DOHH2 (cell line): ENCODE results near the gene CACNG5.

Experiments used
- H3F3A ChIP-seq: fragments of 200-600 bp; sonication (generic), shearing (Covaris generic); 2 replicates; pipeline ENCODE4 v1.6.0; 2016; ENCODE audit warnings: antibody characterized with exemption, mild to moderate bottlenecking; ENCODE audit not compliant: control insufficient read depth, insufficient read depth
- H3K27ac ChIP-seq: fragments of 200-600 bp; sonication (generic); 2 replicates; pipeline ENCODE4 v1.5.1; 2014; ENCODE audit warnings: low read depth, mild to moderate bottlenecking, low read length, moderate library complexity
- H3K27me3 ChIP-seq: fragments of 200-600 bp; sonication (generic); 2 replicates; pipeline ENCODE4 v1.6.1; 2014; ENCODE audit warnings: mild to moderate bottlenecking, low read length, mixed read lengths; ENCODE audit not compliant: control insufficient read depth
- H3K36me3 ChIP-seq: fragments of 200-600 bp; sonication (generic); 2 replicates; pipeline ENCODE4 v1.6.1; 2014; ENCODE audit warnings: mild to moderate bottlenecking, low read length, moderate library complexity, mixed read lengths; ENCODE audit not compliant: control insufficient read depth
- H3K4me1 ChIP-seq: fragments of 200-600 bp; sonication (generic); 2 replicates; pipeline ENCODE4 v1.6.1; 2014; ENCODE audit warnings: mild to moderate bottlenecking, low read length, mixed read lengths; ENCODE audit not compliant: control insufficient read depth
- H3K4me2 ChIP-seq: fragments of 200-600 bp; sonication (generic); 2 replicates; pipeline ENCODE4 v1.6.0; 2014; ENCODE audit warnings: mild to moderate bottlenecking, low read length, moderate library complexity
- H3K4me3 ChIP-seq: fragments of 200-600 bp; sonication (generic); 2 replicates; pipeline ENCODE4 v1.5.1; 2014; ENCODE audit warnings: mild to moderate bottlenecking, low read length, mixed read lengths
- H3K79me2 ChIP-seq: fragments of 200-600 bp; sonication (generic); 2 replicates; pipeline ENCODE4 v1.6.1; 2014; ENCODE audit warnings: mild to moderate bottlenecking, low read length, mixed read lengths; ENCODE audit not compliant: control insufficient read depth
- H3K9me2 ChIP-seq: fragments of 200-600 bp; sonication (generic); replicated peaks from 2 replicates; pipeline ENCODE4 v1.6.1; 2014; ENCODE audit warnings: mild to moderate bottlenecking, low read length, mixed read lengths; ENCODE audit not compliant: control insufficient read depth
- H3K9me3 ChIP-seq: fragments of 200-600 bp; sonication (generic); 2 replicates; pipeline ENCODE4 v1.6.1; 2014; ENCODE audit warnings: antibody characterized with exemption, low read length, mixed read lengths; ENCODE audit not compliant: control insufficient read depth, insufficient read depth
- H4K20me1 ChIP-seq: fragments of 200-600 bp; sonication (generic); 2 replicates; pipeline ENCODE4 v1.6.0; 2014; ENCODE audit warnings: low read depth, mild to moderate bottlenecking, antibody characterized with exemption, low read length, moderate library complexity; ENCODE audit not compliant: control insufficient read depth, insufficient read depth
- EZH2phosphoT487 ChIP-seq: fragments of 200-600 bp; sonication (generic); IDR thresholded peaks from 2 replicates; pipeline ENCODE4 v1.6.1; 2017; ENCODE audit warnings: borderline replicate concordance, mild to moderate bottlenecking, antibody characterized with exemption, low read length, moderate library complexity, mixed read lengths
- TF ChIP-seq, protein P1 (sequence below): fragments of 200-600 bp; sonication (generic); IDR thresholded peaks from one replicate; pipeline ENCODE4 v1.5.1; 2014; ENCODE audit warnings: antibody characterized with exemption, mild to moderate bottlenecking, low read depth, low read length; ENCODE audit not compliant: poor library complexity, severe bottlenecking

The CACNG5 gene

GRCh38 chr17:66791347-66791746 is 43.6 kb upstream of the CACNG5 start:
- Histone ChIP-seq H3K27ac (peak overlapping the region; percentile 67), H3K9me2 (no peaks in the 10 kb centered on the region), H3K36me3 (peaks cover 7% of the 10 kb centered on the region), H3K4me2 (peak overlapping the region; percentile 73), H4K20me1 (no peaks in the 10 kb centered on the region), H3K4me1 (peaks cover 58% of the 10 kb centered on the region), H3K9me3 (no peaks in the 10 kb centered on the region), H3F3A (peaks cover 19% of the 10 kb centered on the region), H3K4me3 (peak overlapping the region; percentile 56), H3K79me2 (no peaks in the 10 kb centered on the region), H3K27me3 (no peaks in the 10 kb centered on the region)
- TF ChIP-seq, protein P1, sequence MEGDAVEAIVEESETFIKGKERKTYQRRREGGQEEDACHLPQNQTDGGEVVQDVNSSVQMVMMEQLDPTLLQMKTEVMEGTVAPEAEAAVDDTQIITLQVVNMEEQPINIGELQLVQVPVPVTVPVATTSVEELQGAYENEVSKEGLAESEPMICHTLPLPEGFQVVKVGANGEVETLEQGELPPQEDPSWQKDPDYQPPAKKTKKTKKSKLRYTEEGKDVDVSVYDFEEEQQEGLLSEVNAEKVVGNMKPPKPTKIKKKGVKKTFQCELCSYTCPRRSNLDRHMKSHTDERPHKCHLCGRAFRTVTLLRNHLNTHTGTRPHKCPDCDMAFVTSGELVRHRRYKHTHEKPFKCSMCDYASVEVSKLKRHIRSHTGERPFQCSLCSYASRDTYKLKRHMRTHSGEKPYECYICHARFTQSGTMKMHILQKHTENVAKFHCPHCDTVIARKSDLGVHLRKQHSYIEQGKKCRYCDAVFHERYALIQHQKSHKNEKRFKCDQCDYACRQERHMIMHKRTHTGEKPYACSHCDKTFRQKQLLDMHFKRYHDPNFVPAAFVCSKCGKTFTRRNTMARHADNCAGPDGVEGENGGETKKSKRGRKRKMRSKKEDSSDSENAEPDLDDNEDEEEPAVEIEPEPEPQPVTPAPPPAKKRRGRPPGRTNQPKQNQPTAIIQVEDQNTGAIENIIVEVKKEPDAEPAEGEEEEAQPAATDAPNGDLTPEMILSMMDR: no peak
- no peak for TF ChIP-seq EZH2phosphoT487

DNA sequence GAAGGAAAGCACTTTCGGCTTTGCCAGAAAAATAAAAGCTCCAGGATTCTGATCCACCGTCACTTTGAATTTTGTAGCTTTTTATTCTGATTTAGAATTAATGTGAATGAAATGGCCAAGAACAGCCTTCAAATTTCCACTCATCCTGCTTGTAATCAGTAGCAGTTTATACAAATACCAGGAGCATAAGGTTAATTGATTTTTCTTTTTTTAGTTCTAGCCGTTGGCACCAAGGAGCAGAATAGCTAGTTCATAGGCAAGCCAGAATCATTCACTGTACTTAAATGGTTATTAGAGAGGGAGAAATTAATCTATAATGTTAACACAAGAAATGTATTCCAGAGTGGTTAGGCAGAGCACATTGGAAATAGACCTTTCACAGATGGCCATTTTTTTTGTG is 41.1 kb upstream of the CACNG5 start:
- TF ChIP-seq EZH2phosphoT487: no peak
- TF ChIP-seq, protein P1: no peak
- no peaks in the 10 kb centered on the region for H3K27me3 ChIP-seq
- no peaks in the 10 kb centered on the region for H4K20me1 ChIP-seq
- H3K4me3 ChIP-seq: no peak overlapping the region
- no peaks in the 10 kb centered on the region for H3K79me2 ChIP-seq
- no peak overlapping the region for H3K4me2 ChIP-seq
- peaks cover 12% of the 10 kb centered on the region for H3F3A ChIP-seq
- H3K9me3 ChIP-seq: peaks cover 8% of the 10 kb centered on the region; the same call in 1 of the 2 replicates
- H3K4me1 ChIP-seq: peaks cover 33% of the 10 kb centered on the region
- H3K9me2 ChIP-seq: no peaks in the 10 kb centered on the region
- H3K36me3 ChIP-seq: peaks cover 2% of the 10 kb centered on the region; the same call in 1 of the 2 replicates
- no peak overlapping the region for H3K27ac ChIP-seq

DNA sequence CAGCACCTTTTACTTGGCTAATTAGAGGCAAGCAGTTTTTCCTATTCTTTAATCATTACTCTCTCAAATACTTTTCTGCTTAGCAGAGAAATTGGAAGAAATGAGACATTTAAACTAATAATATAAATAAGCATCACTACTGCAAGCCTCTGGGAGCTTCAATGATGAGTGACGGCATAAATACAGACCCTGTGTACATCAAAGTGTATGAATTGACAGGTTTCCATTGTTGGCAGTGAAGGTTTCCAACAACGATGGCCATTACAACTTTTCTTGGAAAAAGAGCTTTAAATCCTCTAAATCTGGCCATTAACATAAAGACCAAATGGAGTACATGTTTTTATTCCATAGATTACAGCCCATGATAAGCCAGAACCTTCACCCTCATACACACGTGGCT is 39.4 kb upstream of the CACNG5 start:
- H3K9me3 ChIP-seq: peaks cover 8% of the 10 kb centered on the region; the same call in 1 of the 2 replicates
- no peaks in the 10 kb centered on the region for H3K9me2 ChIP-seq
- H3K4me2 ChIP-seq: no peak overlapping the region
- H3K4me3 ChIP-seq: no peak overlapping the region
- no peaks in the 10 kb centered on the region for H4K20me1 ChIP-seq
- TF ChIP-seq EZH2phosphoT487: no peak
- TF ChIP-seq, protein P1: no peak
- no peaks in the 10 kb centered on the region; the same call in 1 of the 2 replicates for H3K36me3 ChIP-seq
- no peaks in the 10 kb centered on the region for H3K79me2 ChIP-seq
- no peak overlapping the region for H3K27ac ChIP-seq
- peaks cover 3% of the 10 kb centered on the region for H3F3A ChIP-seq
- no peaks in the 10 kb centered on the region for H3K27me3 ChIP-seq
- peaks cover 16% of the 10 kb centered on the region for H3K4me1 ChIP-seq
